Eye (tissue), 1 donor: Measurements from ENCODE around the gene FAM13C.
A peak's percentile ranks its signal among the peaks of the same experiment; 100 is the strongest.
"Not testable (repeated sequence)": the region's sequence is repeated elsewhere in the genome, so short reads cannot be mapped to it uniquely, and the experiment has no call there.

ENCODE experiments used
- DNase-seq: peaks from one replicate; pipeline ENCODE4 v3.0.0-alpha.2; 2015

Gene FAM13C

GRCh38 chr10:59362144-59362958 is at the start of gene FAM13C:
FAM13C (minus strand) TSS chr10:59362549; CDS start chr10:59362460, 89 bp downstream.
- DNase-seq: peak; percentile 92

GRCh38 chr10:59405235-59405634 is 42.9 kb upstream of the FAM13C start:
- no peak for DNase-seq

GRCh38 chr10:59400214-59400613 is 37.9 kb upstream of the FAM13C start:
- DNase-seq: no peak

- DNase-seq: not testable (repeated sequence)
Measured at GRCh38 chr10:59399329-59399728, 37.0 kb upstream of the FAM13C start.

- DNase-seq: no peak
Measured at GRCh38 chr10:59397961-59398360, 35.6 kb upstream of the FAM13C start.

- DNase-seq: no peak
Measured at GRCh38 chr10:59395984-59396383, 33.6 kb upstream of the FAM13C start.

GRCh38 chr10:59393349-59393748 is 31.0 kb upstream of the FAM13C start:
- DNase-seq: no peak

- DNase-seq: no peak
Measured at GRCh38 chr10:59391060-59391459, 28.7 kb upstream of the FAM13C start.

GRCh38 chr10:59388671-59388976 is 26.3 kb upstream of the FAM13C start:
- DNase-seq: no peak

- peak; percentile 79 for DNase-seq
Measured at GRCh38 chr10:59387951-59388670, 25.8 kb upstream of the FAM13C start.

GRCh38 chr10:59384761-59385160 is 22.4 kb upstream of the FAM13C start:
- DNase-seq: no peak

GRCh38 chr10:59383908-59384307 is 21.6 kb upstream of the FAM13C start:
- DNase-seq: no peak

GRCh38 chr10:59383436-59383835 is 21.1 kb upstream of the FAM13C start:
- no peak for DNase-seq

GRCh38 chr10:59382831-59383295 is 20.5 kb upstream of the FAM13C start:
- DNase-seq: peak; percentile 24

- no peak for DNase-seq
Measured at GRCh38 chr10:59381687-59382086, 19.3 kb upstream of the FAM13C start.

GRCh38 chr10:59376846-59377245 is 14.5 kb upstream of the FAM13C start:
- peak; percentile 73 for DNase-seq

- DNase-seq: no peak
Measured at GRCh38 chr10:59375990-59376389, 13.6 kb upstream of the FAM13C start.

GRCh38 chr10:59374916-59375315 is 12.6 kb upstream of the FAM13C start:
- no peak for DNase-seq

GRCh38 chr10:59373071-59373470 is 10.7 kb upstream of the FAM13C start:
- DNase-seq: no peak

- DNase-seq: no peak
Measured at GRCh38 chr10:59372543-59372942, 10.2 kb upstream of the FAM13C start.

GRCh38 chr10:59366290-59366689 is 3.9 kb upstream of the FAM13C start:
- no peak for DNase-seq

- DNase-seq: no peak
Measured at GRCh38 chr10:59363446-59363958, 1.2 kb upstream of the FAM13C start.

- DNase-seq: peak; percentile 91
Measured at GRCh38 chr10:59362959-59363381, 621 bp upstream of the FAM13C start.

- no peak for DNase-seq
Measured at GRCh38 chr10:59361663-59362143, 646 bp downstream of the FAM13C start.
